ENCODE data around the gene PDGFA. TPM values are rescaled to one million over a fixed set of nuclear protein-coding genes. Genes with fewer than 3 reads are reported as not detected.

PDGFA gene
- total RNA-seq, 1 donor from 2014 or later: 31.2 TPM

DNA sequence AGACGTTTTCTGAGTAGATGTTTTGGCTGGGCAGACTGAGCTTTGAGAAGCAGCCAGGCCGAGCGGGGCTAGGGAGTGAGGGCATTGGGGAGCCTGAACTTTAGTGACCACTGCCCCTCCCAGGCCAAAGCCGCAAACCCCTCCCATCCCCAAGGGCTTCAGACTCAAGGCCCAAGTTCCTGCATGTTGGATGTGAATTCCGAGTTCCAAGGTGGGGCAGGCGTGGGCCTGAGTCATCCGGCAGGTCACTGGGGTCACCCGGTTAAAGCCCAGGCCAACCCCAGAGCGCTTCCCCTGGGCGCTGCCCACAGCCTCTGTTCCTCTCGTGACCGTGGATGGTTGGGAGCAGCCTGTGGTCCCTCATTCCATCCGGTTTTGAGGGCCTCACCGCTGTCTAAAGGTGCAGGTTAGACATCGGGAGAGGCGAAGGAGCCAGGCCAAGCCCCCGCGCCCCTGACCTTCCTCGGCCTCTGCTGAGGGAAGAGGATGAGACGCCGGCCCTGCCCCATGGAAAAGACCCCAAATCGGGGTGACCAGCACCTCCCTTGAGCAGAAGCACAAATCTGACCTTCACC lies 6.9 kb upstream of the PDGFA start:
- H3K4me3 ChIP-seq: no peak overlapping the region
- TF ChIP-seq, protein P1, sequence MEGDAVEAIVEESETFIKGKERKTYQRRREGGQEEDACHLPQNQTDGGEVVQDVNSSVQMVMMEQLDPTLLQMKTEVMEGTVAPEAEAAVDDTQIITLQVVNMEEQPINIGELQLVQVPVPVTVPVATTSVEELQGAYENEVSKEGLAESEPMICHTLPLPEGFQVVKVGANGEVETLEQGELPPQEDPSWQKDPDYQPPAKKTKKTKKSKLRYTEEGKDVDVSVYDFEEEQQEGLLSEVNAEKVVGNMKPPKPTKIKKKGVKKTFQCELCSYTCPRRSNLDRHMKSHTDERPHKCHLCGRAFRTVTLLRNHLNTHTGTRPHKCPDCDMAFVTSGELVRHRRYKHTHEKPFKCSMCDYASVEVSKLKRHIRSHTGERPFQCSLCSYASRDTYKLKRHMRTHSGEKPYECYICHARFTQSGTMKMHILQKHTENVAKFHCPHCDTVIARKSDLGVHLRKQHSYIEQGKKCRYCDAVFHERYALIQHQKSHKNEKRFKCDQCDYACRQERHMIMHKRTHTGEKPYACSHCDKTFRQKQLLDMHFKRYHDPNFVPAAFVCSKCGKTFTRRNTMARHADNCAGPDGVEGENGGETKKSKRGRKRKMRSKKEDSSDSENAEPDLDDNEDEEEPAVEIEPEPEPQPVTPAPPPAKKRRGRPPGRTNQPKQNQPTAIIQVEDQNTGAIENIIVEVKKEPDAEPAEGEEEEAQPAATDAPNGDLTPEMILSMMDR (IDR thresholded peaks at IDR 0.05): no peak
- no peak for TF ChIP-seq POLR2AphosphoS5 (IDR thresholded peaks at IDR 0.05; ENCODE audit: insufficient read depth in 1 of 2, low read depth in 1 of 2)
- no peak for TF ChIP-seq POLR2A (IDR thresholded peaks at IDR 0.05)
- H3K27me3 ChIP-seq: peaks cover 6% of the 10 kb centered on the region
- no peak overlapping the region for H3K27ac ChIP-seq
- no peaks in the 10 kb centered on the region for H3K9me3 ChIP-seq
- DNase-seq (ENCODE audit: extremely low spot score in 2 of 2): no peak
- H3K36me3 ChIP-seq: no peaks in the 10 kb centered on the region
- intact Hi-C loops (cut with DNase I): loop anchor here (2.0 kb wide), 1 partner anchor 346 kb away; no protein-coding TSS in a partner anchor
- peaks cover 13% of the 10 kb centered on the region for H3K4me1 ChIP-seq

DNA sequence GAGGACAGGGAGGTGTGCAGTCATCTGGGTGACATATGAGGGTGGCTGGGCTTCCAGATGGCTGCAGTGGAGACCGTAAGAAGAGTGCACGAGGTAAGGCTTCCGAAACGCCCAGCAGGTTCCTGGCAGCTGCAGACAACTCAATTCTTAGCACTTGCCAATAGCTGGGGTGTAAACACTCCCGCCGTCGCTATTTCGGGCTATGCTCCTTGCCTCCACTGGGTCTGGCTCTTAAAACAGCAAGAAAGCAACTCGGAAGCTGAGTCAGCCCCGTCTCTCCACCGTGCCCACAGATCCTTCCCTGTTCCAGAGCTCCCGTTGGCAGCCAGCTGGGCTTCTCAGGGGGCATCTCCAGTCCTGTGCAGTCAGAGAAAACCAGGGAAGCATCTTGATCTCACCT lies 6.1 kb upstream of the PDGFA start:
- no peak overlapping the region for H3K27ac ChIP-seq
- TF ChIP-seq POLR2A (IDR thresholded peaks at IDR 0.05) (no peak), POLR2AphosphoS5 (IDR thresholded peaks at IDR 0.05; ENCODE audit: insufficient read depth in 1 of 2, low read depth in 1 of 2) (no peak)
- TF ChIP-seq, protein P1 (IDR thresholded peaks at IDR 0.05): no peak
- peaks cover 7% of the 10 kb centered on the region for H3K27me3 ChIP-seq
- H3K4me3 ChIP-seq: no peak overlapping the region
- no peak for DNase-seq (ENCODE audit: extremely low spot score in 2 of 2)
- intact Hi-C loops (cut with DNase I): loop anchor here (2.0 kb wide), 1 partner anchor 347 kb away; no protein-coding TSS in a partner anchor
- H3K36me3 ChIP-seq: no peaks in the 10 kb centered on the region
- H3K9me3 ChIP-seq: no peaks in the 10 kb centered on the region
- H3K4me1 ChIP-seq: peaks cover 21% of the 10 kb centered on the region

DNA sequence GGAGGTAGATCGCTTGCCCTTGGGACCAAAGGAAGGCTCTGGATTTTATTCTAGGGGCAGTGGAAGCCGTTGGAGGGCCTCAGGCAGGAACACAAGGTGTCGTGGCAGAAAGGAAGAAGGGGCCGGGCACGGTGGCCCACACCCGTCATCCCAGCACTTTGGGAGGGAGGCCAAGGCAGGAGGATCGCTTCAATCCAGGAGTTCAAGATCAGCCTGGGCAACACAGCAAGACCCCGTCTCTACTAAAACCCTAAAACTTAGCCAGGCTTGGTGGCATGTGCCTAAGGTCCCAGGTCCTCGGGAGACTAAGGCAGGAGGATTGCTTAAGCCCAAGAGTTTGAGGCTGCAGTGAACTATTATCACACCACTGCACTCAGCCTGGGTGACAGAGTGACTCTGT lies 5.2 kb upstream of the PDGFA start:
- Histone ChIP-seq H3K9me3 (no peaks in the 10 kb centered on the region), H3K4me1 (peaks cover 30% of the 10 kb centered on the region), H3K27ac (no peak overlapping the region), H3K27me3 (peaks cover 7% of the 10 kb centered on the region), H3K36me3 (no peaks in the 10 kb centered on the region), H3K4me3 (no peak overlapping the region)
- intact Hi-C loops (cut with DNase I): no loop called here
- DNase-seq (ENCODE audit: extremely low spot score in 2 of 2): no peak
- no peak for TF ChIP-seq POLR2A (IDR thresholded peaks at IDR 0.05)
- TF ChIP-seq, protein P1 (IDR thresholded peaks at IDR 0.05): no peak
- no peak for TF ChIP-seq POLR2AphosphoS5 (IDR thresholded peaks at IDR 0.05; ENCODE audit: insufficient read depth in 1 of 2, low read depth in 1 of 2)

DNA sequence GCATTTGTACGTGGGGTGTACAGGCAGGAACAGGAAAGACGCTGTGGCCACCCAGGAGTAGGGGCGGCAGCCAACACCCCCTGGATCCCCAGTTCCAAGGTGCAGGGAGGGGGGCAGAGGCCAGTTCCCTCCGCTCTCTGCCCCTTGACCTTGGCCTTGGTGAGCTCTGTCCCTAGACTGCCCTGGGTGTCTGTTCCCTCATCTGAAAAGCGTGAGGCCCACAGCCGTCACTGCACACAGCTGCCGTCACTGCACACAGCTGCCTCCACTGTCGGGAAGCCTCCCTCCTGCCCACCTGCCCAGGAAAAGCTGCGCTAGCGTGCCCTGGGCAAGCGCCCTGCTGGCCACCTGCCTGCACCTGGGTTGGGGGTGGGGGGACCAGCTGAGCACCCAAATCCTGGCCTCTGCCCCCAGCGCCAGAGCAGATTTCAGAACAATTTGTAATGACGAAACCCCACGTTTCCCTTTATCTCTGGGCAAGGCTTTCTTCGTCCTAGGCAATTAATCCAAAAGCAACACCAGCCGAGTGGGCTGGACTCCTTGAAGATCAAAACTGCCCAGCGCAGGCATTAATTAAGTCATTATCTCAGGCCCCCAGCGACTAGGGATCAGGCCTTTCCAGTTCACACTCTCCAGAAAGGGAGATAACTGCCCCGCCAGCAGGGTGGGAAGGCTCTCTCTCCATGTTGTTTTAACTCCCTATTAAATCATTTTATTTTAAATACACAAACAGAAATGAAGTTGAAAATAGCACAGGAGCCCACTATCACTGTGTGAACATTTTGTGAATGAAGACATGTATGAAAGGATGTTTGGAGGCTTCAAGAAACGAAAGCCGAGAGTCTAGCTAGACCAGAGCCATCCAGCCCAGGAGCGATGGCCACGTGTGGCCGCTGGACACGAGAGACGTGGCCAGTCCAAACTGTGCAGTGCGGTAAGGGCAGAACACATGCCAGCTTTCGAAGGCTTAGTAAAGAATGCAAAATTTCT lies 4.0 kb upstream of the PDGFA start:
- H3K27me3 ChIP-seq: peaks cover 7% of the 10 kb centered on the region
- no peak overlapping the region for H3K27ac ChIP-seq
- H3K9me3 ChIP-seq: no peaks in the 10 kb centered on the region
- no peak overlapping the region for H3K4me3 ChIP-seq
- DNase-seq (ENCODE audit: extremely low spot score in 2 of 2): no peak
- intact Hi-C loops (cut with DNase I): no loop called here
- H3K36me3 ChIP-seq: no peaks in the 10 kb centered on the region
- TF ChIP-seq POLR2A (IDR thresholded peaks at IDR 0.05): no peak
- TF ChIP-seq, protein P1 (IDR thresholded peaks at IDR 0.05): no peak
- no peak for TF ChIP-seq POLR2AphosphoS5 (IDR thresholded peaks at IDR 0.05; ENCODE audit: insufficient read depth in 1 of 2, low read depth in 1 of 2)
- peaks cover 32% of the 10 kb centered on the region for H3K4me1 ChIP-seq
